BE2C (cell line): ENCODE data around the gene SND1.

ENCODE experiments used
- DNase-seq: peaks from one replicate; pipeline ENCODE4 v3.0.0-alpha.2; 2020
- H3K27me3 ChIP-seq: fragments of 250-450 bp; sonication (Bioruptor Pico); 2 replicates; pipeline ENCODE4 v1.5.1; 2020; ENCODE audit warnings: mild to moderate bottlenecking
- H3K36me3 ChIP-seq: fragments of 250-450 bp; sonication (Bioruptor Pico); 2 replicates; pipeline ENCODE4 v1.5.1; 2020; ENCODE audit warnings: mild to moderate bottlenecking
- H3K4me1 ChIP-seq: fragments of 250-450 bp; sonication (Bioruptor Pico); 2 replicates; pipeline ENCODE4 v1.5.1; 2020
- H3K4me3 ChIP-seq: 2 replicates; pipeline ENCODE4 v1.5.1; 2011; ENCODE audit warnings: low read depth, low read length
- H3K9me3 ChIP-seq: fragments of 250-450 bp; sonication (Bioruptor Pico); 2 replicates; pipeline ENCODE4 v1.5.1; 2020
- CTCF ChIP-seq: IDR thresholded peaks from 2 replicates; pipeline ENCODE4 v1.5.1; 2012; ENCODE audit warnings: mild to moderate bottlenecking, low read depth, low read length

SND1 gene

GRCh38 chr7:127993987-127994386 is 342.0 kb downstream of the SND1 start:
- Histone ChIP-seq H3K27me3 (no peaks in the 10 kb centered on the region), H3K9me3 (no peaks in the 10 kb centered on the region), H3K4me3 (no peak overlapping the region), H3K4me1 (peaks cover 10% of the 10 kb centered on the region), H3K36me3 (no peaks in the 10 kb centered on the region; the same call in 1 of the 2 replicates)
- no peak for TF ChIP-seq CTCF
- DNase-seq: no peak

GRCh38 chr7:127995156-127995880 is 343.3 kb downstream of the SND1 start:
- no peak for TF ChIP-seq CTCF
- H3K9me3 ChIP-seq: no peaks in the 10 kb centered on the region
- no peaks in the 10 kb centered on the region; the same call in 1 of the 2 replicates for H3K36me3 ChIP-seq
- DNase-seq: no peak
- peaks cover 10% of the 10 kb centered on the region for H3K4me1 ChIP-seq
- no peaks in the 10 kb centered on the region for H3K27me3 ChIP-seq
- H3K4me3 ChIP-seq: no peak overlapping the region

- H3K27me3 ChIP-seq: no peaks in the 10 kb centered on the region
- no peak for TF ChIP-seq CTCF
- H3K36me3 ChIP-seq: no peaks in the 10 kb centered on the region; the same call in 1 of the 2 replicates
- H3K4me3 ChIP-seq: no peak overlapping the region
- DNase-seq: no peak
- H3K9me3 ChIP-seq: no peaks in the 10 kb centered on the region
- peaks cover 5% of the 10 kb centered on the region; the same call in 1 of the 2 replicates for H3K4me1 ChIP-seq
Observed at GRCh38 chr7:127995881-127996215, 343.9 kb downstream of the SND1 start.

- Histone ChIP-seq H3K27me3 (no peaks in the 10 kb centered on the region), H3K36me3 (no peaks in the 10 kb centered on the region; the same call in 1 of the 2 replicates), H3K4me1 (peaks cover 5% of the 10 kb centered on the region; the same call in 1 of the 2 replicates), H3K4me3 (no peak overlapping the region), H3K9me3 (no peaks in the 10 kb centered on the region)
- TF ChIP-seq CTCF: no peak
- DNase-seq: no peak
Observed at GRCh38 chr7:127996253-127997071, 344.5 kb downstream of the SND1 start.

GRCh38 chr7:127997226-127997922 is 345.4 kb downstream of the SND1 start:
- H3K9me3 ChIP-seq: no peaks in the 10 kb centered on the region
- H3K27me3 ChIP-seq: no peaks in the 10 kb centered on the region
- H3K4me3 ChIP-seq: no peak overlapping the region
- H3K36me3 ChIP-seq: no peaks in the 10 kb centered on the region; the same call in 1 of the 2 replicates
- peaks cover 5% of the 10 kb centered on the region; the same call in 1 of the 2 replicates for H3K4me1 ChIP-seq
- TF ChIP-seq CTCF: no peak
- no peak for DNase-seq
